ENCODE data around the gene BEAN1.
"Not testable (repeated sequence)": the region's sequence is repeated elsewhere in the genome, so short reads cannot be mapped to it uniquely, and the experiment has no call there.

Gene BEAN1

DNA sequence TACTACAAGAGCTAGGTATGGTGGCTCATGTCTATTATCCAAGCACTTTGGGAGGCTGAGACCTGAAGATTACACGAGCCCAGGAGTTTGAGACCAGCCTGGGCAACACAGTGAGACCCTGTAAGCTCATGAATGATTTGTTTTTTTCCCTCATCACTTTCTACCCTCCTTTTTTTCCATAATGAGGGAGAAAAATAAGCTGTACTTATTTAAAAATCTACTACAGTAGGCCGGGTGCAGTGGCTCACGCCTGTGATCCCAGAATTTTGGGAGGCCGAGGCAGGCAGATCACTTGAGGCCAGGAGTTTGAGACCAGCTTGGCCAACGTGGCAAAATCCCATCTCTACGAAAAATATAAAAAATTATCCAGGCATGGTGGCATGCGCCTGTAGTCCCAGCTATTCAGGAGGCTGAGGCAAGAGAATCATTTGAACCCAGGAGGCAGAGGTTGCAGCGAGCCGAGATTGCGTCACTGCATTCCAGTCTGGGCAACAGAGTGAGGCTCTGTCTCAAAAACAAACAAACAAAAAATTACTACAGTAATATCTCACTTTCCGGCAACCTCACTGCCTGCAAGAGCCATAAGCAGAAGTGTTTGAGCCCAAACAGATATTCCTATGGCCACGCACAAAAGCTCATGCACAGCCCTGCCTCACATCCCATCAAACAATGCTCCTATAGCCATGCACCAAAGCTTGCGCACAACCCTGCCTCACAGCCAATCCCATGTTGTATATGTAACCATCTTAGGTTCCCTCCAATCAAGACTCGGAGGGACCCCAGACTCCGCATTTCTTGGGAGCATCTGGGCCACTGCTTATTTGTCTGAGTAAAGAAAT is 85.4 kb downstream of the BEAN1 start:
- no peak for DNase-seq

DNA sequence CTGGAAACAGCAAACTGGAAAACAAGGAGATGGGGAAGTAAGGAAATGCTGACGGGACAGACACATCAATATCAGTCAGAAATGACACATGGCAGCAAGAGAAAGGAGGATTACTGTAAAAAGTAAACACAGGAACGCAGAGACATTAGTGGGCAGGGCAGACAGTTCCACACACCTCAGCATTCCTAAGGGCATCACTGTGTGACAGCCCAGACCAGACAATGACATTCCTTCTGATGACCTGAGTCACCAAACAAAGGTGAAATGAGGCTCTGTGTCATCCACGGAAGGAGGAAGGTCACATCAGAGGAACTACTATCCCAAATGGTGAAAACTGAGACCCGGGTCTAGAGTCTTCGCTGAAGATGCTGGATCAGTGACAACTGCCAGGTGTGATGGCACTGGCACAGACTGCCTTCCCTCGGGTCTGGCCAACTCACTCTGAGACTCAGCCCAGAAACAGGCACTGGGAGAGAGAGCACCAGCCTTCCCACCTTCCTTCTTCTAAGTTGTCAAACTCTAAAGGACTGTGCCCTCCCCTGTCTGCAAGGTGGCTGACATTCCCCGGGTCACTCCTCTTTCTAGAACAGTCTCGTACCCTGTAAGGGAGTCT is 86.1 kb downstream of the BEAN1 start:
- no peak for DNase-seq

DNA sequence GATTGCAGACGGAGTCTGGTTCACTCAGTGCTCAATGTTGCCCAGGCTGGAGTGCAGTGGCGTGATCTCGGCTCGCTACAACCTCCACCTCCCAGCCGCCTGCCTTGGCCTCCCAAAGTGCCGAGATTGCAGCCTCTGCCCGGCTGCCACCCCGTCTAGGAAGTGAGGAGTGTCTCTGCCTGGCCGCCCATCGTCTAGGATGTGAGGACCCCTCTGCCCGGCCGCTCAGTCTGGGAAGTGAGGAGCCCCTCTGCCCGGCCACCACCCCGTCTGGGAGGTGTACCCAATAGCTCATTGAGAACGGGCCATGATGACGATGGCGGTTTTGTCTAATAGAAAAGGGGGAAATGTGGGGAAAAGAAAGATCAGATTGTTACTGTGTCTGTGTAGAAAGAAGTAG is 87.3 kb downstream of the BEAN1 start:
- DNase-seq = not testable (repeated sequence)

DNA sequence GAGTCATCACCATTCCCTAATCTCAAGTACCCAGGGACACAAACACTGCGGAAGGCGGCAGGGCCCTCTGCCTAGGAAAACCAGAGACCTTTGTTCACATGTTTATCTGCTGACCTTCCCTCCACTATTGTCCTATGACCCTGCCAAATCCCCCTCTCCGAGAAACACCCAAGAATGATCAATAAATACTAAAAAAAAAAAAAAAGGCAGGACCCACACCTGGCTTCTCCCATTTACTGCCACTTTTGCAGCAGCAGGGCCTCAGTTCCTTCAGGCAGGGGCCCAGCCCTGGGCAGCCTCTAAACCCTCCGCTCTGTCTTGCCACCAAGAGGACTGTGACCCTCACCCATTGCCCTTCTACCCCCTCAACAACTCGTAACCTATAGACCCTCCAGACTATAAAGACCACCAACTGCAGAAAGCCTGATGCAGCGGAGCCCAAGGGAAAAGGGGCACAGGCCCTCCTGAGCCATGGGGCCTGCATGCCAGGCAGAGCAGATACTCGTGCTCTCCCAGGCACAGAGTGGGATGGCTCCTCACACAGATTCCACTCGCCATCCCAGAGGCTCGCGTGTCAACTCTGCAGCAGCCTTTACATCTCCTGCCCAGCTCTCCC is 88.0 kb downstream of the BEAN1 start:
- DNase-seq = not testable (repeated sequence)

DNA sequence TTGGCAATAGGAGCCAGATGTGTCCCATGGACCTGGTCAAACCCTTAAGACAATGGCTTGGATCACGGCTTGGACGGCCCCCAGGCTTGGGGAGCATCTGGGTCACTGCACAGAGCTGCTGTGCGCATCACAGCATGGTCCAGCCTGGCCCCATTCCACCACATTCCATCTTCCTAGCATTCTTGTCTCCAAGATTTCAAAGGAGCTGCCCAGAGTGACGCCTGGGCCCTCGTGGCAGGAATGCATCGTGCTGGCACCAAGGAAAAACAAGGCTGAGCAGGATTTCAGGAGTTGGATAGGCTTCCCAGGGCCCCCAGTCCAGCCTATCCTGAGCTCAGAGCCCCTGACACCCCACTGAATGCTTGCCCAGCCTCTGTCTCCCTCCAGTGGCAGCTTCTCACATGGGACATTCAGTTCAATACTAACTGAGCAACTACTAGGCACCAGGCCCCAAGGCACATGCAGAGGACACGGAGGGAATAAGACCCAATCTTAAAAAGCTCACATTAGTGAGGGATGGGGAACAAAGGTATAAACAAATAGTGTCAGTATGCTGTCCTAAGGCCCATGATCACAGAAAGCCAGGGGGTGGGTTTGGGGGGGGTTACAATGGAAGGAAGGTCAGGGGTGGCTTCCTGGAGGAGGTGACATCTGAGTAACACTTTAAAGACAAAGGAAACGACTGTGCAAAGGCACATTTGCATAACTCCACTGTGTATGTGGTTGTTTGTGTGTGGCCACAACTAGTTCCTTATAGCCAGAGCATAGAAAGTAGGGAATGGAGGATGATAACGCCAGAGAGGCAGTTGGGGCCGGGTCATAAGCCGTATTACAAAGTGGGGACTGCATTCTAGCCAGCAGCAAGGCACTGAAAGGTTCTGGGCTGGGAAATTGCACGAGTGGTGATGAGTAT is 88.8 kb downstream of the BEAN1 start:
- no peak for DNase-seq

- no peak for DNase-seq
Measured at GRCh38 chr16:66516509-66516807, 89.4 kb downstream of the BEAN1 start.

- DNase-seq = peak; percentile 43
Measured at GRCh38 chr16:66516808-66517585, 89.9 kb downstream of the BEAN1 start.

DNA sequence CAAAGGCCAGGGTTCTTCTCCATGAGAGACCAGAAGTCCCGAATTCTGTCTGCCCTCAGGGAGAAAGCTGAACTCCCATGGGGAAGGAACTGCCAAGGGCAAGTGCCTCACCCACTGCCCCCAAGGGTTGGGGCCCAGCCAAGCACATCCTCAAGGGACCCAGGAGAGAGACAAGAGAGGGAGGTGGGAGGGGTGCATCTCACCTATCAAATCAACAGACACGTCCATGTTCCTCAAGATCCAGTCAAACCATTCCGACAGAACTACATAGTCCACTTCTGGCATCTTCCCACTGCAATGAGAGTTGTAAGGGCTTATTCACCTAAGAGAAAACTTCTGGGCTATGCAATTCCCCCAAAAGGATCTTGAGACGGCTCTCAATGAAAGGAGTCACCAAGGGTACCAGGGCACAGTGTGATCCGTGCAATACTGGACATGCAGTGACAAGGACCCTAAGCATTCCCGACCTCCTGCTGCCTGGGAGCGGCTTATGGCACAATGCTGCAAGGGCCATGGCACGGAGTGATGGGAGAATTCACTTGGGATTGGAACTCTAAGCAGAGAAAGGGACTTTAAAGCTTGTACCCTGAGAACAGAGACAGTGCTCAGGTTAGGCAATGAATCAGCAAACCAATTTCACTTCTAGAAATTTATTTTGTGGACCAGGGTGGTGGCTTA is 90.6 kb downstream of the BEAN1 start:
- DNase-seq = no peak

GRCh38 chr16:66519482-66520373 is 92.6 kb downstream of the BEAN1 start:
- no peak for DNase-seq

GRCh38 chr16:66520406-66521170 is 93.5 kb downstream of the BEAN1 start:
- no peak for DNase-seq

DNA sequence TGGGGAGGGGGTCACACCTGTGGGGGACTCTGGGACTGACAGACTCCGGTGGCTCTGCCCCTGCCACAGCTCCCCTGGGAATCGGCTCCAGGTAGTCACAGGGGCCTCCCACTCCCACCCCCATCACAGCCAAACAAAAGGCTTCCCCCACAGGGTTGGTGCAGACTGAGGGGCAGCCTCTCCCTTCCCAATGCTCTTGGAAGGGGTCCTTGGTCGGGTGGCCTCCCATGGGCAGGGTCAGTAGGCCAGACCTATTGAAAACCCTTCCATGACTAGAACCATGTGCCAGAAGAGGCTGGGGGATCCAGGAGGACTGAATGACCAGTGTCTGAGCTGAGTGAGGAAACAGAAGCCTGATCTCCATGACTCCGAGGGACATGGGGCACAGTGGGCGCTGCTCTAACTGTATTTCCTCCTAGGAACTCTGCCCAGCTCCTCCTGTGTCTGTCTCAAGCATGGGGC is 94.2 kb downstream of the BEAN1 start:
- DNase-seq = no peak

- DNase-seq = peak; percentile 84
Measured at GRCh38 chr16:66521951-66522771, 95.1 kb downstream of the BEAN1 start.

GRCh38 chr16:66522816-66523590 is 95.9 kb downstream of the BEAN1 start:
- no peak for DNase-seq

DNA sequence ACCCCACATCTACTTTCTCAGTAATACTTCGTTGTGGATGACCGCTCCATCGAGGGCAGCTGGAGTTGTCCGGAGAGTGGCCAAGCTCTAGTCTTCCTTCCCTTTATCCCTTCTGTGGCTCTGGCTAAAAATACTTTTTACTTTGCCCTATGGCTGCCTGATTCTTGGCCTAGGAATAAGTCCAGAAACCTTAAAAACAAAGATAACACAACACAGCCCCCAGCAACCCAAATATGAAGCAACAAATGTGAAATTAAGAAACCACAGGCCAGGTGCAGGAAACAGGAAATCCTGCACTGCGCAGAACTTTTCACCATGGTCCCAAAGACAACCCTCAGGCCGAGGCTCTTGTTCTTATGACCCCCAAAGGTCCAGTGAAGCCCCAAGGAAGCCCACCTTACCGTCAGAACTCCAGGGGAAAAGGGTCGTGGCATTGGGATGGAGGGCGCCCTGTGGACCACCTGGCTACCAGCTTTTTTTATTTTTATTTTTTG is 96.8 kb downstream of the BEAN1 start:
- no peak for DNase-seq

- DNase-seq = no peak
Measured at GRCh38 chr16:66524601-66525164, 97.6 kb downstream of the BEAN1 start.

- DNase-seq = no peak
Measured at GRCh38 chr16:66525396-66526180, 98.5 kb downstream of the BEAN1 start.

DNA sequence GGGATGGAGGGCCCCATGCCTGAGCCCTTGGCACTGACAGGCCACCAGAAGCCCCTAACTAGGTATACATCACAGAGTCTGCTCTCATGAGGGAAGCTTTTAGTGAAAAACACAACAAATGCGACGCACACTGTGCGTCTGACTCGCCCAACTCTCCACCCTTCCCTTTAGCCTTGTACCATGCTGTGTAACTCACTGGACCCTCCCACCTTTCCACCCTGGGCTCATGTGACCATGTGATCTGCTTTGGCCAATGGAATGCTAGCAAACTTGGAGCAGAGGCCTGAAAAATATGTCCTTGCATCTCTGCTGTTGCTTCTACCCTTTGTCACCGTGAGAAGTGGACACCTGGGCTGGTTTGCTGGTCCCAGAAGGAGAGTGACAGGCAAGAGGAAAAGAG is 101.2 kb downstream of the BEAN1 start:
- DNase-seq = no peak

Measured in stimulated activated CD4-positive, alpha-beta T cell treated with anti-CD3 and anti-CD28 coated beads, Interleukin-12 subunit alpha, Interleukin-12 subunit beta, amount 100 ng/mL, for 4 hours (primary cell).